ENCODE results near the gene CDYL.
A peak's percentile ranks its signal among the peaks of the same experiment; 100 is the strongest.

CDYL gene

DNA sequence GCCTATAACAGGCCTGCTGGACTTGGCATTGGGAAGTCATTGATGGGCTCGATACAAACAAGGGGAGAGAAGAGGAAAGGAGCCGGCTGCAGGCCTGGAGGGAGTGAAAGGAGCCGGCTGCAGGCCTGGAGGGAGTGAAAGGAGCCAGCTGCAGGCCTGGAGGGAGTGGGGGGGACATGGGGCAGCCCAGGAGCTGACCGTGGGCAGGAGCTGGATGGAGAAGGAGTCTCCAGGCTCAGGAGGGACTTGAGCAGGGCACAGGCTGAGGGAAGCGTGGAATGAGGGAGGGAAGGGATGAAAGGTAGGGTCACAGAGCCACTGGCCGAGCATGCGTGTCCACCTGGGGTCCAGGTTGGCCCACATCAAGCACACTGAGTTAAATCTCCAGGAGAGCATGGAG is 195.6 kb downstream of the CDYL start:
- Mint-ChIP-seq H3K9me3 (peaks cover 7% of the 10 kb centered on the region), H3K27ac (no peak overlapping the region), H3K4me1 (no peaks in the 10 kb centered on the region), H3K36me3 (peaks cover 2% of the 10 kb centered on the region), H3K27me3 (peaks cover 1% of the 10 kb centered on the region), H3K4me3 (no peak overlapping the region)

DNA sequence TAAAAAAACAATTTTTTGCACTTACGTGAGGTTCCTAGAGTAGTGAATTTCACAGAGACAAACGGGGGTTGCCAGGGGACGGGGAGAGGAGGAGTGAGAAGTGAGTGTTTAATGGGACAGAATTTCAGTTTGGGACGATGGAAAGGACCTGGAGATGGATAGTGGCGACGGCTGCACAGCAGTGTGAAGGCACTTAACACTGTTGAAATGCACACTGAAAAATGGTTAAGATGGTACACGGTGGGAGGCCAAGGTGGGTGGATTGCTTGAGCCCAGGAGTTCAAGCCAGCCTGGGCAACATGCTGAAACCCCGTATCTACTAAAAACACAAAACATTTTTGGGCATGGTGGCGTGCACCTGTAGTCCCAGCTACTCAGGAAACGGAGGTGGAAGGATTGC is 196.2 kb downstream of the CDYL start:
- Mint-ChIP-seq H3K36me3 (peaks cover 2% of the 10 kb centered on the region), H3K27ac (no peak overlapping the region), H3K4me3 (no peak overlapping the region), H3K27me3 (peaks cover 5% of the 10 kb centered on the region), H3K9me3 (peaks cover 11% of the 10 kb centered on the region), H3K4me1 (no peaks in the 10 kb centered on the region)

DNA sequence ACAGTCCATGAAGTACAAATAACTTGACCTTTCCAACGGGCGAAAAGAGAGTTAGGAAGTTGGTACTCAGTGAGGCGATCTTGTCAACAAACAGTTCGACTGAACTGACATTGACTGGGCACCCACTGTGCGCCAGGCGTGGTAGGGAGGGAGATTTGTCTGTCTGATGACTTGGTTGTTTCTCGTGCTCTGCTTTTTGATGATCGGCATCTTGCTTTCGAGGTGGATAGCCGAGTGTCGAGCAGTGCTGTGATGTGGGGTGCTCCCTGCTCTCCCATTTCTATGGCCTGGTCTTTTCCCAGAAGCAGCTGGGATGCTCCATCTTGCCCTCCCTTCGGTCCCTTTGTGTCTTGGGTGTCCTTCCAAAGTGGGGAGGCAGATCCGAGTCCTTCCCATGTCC is 197.2 kb downstream of the CDYL start:
- H3K27me3 Mint-ChIP-seq = peaks cover 5% of the 10 kb centered on the region
- H3K4me1 Mint-ChIP-seq = no peaks in the 10 kb centered on the region
- H3K27ac Mint-ChIP-seq = no peak overlapping the region
- H3K4me3 Mint-ChIP-seq = no peak overlapping the region
- peaks cover 11% of the 10 kb centered on the region for H3K9me3 Mint-ChIP-seq
- peaks cover 2% of the 10 kb centered on the region for H3K36me3 Mint-ChIP-seq

DNA sequence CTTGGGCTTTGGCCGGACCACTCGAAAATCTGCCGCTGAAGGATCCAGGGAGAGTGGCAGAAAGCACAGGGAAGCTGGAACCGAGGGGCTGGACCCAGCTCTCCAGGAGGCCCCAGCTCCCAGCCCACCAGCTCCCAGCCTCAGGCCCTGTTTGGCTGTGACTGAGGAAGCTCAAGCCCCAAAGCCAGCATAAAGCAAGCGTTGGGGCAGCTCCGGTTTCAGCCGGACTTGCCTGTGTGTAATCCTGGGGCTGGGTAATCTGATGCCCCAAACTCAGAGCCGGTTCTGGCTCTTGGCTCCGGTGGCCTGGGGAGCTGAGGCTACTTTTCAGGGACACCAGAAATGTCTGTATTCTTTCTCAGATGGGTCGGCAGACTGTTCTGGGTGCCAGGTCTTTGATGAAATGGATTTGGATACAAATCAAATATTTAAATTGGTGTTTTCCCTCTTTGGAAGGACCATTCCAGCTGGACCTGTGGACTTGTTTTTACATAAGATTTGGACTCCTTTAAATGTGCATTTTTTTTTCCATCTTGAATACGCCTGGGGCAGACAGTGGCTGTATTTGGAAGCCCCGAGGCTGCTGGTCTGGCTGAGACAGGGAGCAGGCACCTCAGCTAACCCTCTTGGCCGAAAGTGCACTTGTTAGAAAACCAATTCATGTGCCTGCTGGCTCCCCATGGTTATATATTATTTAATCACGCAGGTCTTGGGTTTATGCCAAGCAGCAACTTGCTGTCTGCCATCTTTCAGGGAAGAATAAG is 198.0 kb downstream of the CDYL start:
- Mint-ChIP-seq H3K36me3 (peaks cover 2% of the 10 kb centered on the region), H3K9me3 (peaks cover 11% of the 10 kb centered on the region), H3K4me3 (no peak overlapping the region), H3K4me1 (no peaks in the 10 kb centered on the region), H3K27me3 (peaks cover 5% of the 10 kb centered on the region), H3K27ac (no peak overlapping the region)

DNA sequence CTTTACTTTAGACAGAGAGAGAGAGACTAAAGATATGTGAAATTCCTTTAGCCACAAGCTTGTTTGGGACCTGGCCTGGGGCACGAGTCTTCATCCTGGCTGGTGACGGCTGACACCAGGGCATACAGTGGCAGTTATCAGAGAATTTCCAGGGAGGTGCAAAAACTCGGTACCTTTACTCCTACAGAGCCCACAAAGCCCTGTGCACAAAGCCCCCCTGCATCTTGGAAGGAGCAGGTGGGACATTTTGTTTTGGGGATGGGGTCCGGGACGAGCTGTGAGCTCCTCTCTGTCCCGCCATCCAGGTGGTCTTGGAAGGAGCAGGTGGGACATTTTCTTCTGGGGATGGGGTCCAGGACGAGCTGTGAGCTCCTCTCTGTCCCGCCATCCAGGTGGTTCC is 198.8 kb downstream of the CDYL start:
- H3K36me3 Mint-ChIP-seq = peaks cover 5% of the 10 kb centered on the region
- no peaks in the 10 kb centered on the region for H3K4me1 Mint-ChIP-seq
- H3K27ac Mint-ChIP-seq = no peak overlapping the region
- peaks cover 5% of the 10 kb centered on the region for H3K27me3 Mint-ChIP-seq
- no peak overlapping the region for H3K4me3 Mint-ChIP-seq
- H3K9me3 Mint-ChIP-seq = peaks cover 15% of the 10 kb centered on the region

DNA sequence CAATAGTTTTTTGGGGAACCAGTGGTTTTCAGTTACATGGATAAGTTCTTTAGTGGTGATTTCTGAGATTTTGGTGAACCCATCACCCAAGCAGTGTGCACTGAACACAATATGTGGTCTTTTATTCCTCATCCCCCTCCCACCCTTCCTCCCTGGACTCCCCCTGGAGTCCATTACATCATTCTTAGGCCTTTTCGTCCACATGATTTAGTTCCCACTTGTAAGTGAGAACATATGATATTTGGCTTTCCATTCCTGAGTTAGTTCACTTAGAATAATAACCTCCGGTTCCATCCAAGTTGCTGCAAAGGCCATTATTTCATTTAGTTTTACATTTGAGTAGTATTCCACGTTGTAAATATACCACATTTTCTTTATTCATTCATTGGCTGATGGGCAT is 199.3 kb downstream of the CDYL start:
- Mint-ChIP-seq H3K27ac (peak overlapping the region; percentile 35), H3K27me3 (peaks cover 5% of the 10 kb centered on the region), H3K4me1 (no peaks in the 10 kb centered on the region), H3K4me3 (no peak overlapping the region), H3K9me3 (peaks cover 15% of the 10 kb centered on the region), H3K36me3 (peaks cover 5% of the 10 kb centered on the region)

DNA sequence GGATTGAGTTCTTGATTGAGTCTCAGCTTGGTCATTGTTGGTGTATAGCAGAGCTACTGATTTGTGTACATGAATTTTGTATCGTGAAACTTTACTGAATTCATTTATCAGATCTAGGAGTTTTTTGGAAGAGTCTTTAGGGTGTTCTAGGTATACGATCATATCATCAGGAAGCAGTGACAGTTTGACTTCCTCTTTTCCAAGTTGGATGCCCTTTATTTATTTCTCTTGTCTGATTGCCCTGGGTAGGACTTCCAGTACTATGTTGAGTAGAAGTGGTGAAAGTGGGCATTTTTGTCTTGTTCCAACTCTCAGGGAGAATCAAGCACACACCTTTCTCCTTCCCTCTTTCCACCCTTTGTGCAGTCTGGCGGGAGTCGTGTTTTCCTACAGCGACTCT is 201.3 kb downstream of the CDYL start:
- no peaks in the 10 kb centered on the region for H3K4me1 Mint-ChIP-seq
- H3K27me3 Mint-ChIP-seq = peaks cover 5% of the 10 kb centered on the region
- H3K4me3 Mint-ChIP-seq = no peak overlapping the region
- peaks cover 5% of the 10 kb centered on the region for H3K36me3 Mint-ChIP-seq
- no peak overlapping the region for H3K27ac Mint-ChIP-seq
- peaks cover 15% of the 10 kb centered on the region for H3K9me3 Mint-ChIP-seq

DNA sequence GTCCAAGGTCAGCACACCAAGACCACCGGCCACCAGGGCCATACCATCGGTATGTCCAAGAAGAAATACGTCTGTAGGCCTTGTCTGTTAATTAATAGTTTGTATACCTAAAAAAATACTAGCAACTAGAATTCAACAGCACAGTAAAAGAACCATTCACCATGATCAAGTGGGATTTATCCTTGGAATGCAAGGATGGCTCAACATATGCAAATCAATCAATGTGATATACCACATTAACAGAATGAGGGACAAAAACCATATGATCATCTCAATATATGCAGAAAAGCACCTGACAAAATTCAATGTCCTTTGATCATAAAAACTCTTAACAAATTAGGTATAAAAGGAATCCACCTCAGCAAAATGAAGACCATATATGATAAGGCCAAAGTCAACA is 203.2 kb downstream of the CDYL start:
- Mint-ChIP-seq H3K36me3 (peaks cover 5% of the 10 kb centered on the region), H3K4me1 (no peaks in the 10 kb centered on the region), H3K9me3 (peaks cover 15% of the 10 kb centered on the region)

DNA sequence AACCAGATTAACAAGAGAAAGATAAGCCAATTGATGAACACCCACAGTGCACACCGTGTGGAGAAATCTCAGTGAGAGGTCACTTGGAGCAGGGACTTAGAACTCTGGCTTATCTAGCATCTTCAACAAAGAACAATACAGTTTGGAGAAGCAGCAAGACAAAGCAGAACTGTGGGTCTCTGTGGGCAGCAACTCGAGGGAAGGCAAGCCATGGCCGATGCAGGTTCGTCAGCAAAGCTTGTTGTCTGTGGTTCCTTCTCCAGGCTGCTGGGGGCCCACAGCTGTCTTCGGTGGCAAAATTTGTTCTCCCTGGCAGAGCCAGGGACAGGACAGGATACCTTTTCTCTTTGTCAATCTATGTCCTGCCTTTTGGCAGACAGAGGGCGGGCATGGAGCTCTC is 205.6 kb downstream of the CDYL start:
- Mint-ChIP-seq H3K4me1 (no peaks in the 10 kb centered on the region), H3K4me3 (no peak overlapping the region), H3K27me3 (peaks cover 4% of the 10 kb centered on the region), H3K9me3 (peaks cover 9% of the 10 kb centered on the region), H3K27ac (no peak overlapping the region), H3K36me3 (peaks cover 6% of the 10 kb centered on the region)

More for the DNA sequence above, 203.2 kb downstream of the CDYL start:
- Mint-ChIP-seq H3K4me3 (no peak overlapping the region), H3K27ac (no peak overlapping the region), H3K27me3 (peaks cover 5% of the 10 kb centered on the region)

DNA sequence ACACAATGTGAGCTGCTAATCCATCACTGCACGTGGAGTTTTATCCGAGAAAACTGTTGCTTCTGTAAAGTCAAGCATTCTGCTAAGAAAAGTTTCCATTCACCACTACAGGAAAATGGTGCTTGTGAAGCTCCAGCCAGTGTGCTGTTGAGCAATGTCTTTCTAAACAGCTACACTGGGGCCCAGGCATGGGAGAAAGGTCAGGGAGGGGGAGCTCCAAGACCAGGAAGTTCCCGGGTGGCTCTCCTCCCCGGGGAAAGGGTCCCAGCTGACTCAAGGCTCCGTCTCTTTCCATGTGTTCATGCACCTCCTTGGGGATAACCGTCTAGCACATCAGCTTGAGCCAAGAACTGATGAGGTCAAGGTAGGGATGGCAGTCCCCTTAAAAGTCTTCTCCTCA is 207.1 kb downstream of the CDYL start:
- Mint-ChIP-seq H3K27me3 (no peaks in the 10 kb centered on the region), H3K9me3 (peaks cover 5% of the 10 kb centered on the region), H3K36me3 (peaks cover 6% of the 10 kb centered on the region), H3K27ac (no peak overlapping the region), H3K4me3 (no peak overlapping the region), H3K4me1 (no peaks in the 10 kb centered on the region)

DNA sequence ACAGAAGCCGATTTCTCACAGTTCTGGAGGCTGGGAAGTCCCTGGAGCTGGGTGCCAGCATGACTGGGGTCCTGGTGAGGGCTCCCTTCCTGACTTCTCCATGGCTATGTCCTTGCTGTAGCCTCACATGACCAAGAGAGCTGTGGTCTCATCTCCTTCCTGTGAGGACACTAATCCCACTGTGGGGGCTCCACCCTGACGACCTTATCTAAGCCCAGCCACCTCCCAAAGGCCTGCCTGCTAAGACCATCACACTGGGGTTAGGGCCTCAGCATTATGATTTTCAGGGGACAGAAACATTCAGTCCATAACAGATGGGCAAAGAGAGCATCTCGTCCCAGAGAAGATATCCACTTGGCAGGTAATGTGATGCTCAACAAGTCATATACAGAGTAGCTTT is 210.8 kb downstream of the CDYL start:
- Mint-ChIP-seq H3K27ac (no peak overlapping the region), H3K27me3 (no peaks in the 10 kb centered on the region), H3K4me1 (no peaks in the 10 kb centered on the region), H3K36me3 (peaks cover 20% of the 10 kb centered on the region), H3K4me3 (no peak overlapping the region), H3K9me3 (no peaks in the 10 kb centered on the region)

DNA sequence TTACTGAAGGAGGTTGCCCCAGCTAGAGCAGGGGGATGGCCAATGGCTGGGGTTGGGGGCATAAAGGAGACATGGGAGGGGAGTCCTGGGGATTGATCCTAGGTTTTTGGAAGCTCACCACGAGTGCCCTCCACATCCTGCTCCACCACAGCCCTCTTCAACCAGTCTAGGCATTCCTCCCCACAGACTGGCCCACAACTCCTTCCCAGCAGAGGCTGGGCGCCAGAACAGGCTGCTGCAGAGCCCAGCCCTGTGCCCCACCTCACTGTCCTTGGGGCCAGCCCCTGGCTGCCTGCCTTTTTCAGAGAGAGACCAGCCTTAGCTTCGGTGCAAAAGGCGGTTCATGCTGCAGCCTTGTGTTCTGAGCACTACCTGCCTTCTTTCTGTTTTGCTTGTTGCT is 211.2 kb downstream of the CDYL start:
- Mint-ChIP-seq H3K9me3 (no peaks in the 10 kb centered on the region), H3K27me3 (no peaks in the 10 kb centered on the region), H3K4me3 (no peak overlapping the region), H3K4me1 (no peaks in the 10 kb centered on the region), H3K36me3 (peaks cover 21% of the 10 kb centered on the region), H3K27ac (no peak overlapping the region)

DNA sequence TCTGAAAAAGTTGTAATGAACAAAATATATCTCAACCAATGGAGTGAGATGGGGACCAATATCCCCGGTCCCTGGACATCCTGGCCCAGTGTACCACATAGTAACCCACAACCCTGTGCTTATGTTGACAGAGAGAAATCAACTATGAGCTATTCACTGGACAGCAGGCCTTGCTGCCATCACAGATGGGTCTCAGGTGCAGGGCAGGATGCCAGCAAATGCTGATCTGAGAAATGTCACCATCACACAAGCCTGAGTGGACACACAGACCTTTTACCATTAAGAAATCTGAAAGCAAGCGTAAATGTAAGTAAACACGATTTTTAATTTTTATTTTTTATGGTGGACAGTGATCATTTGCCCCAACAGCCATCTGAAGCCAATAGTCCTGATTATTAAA is 218.5 kb downstream of the CDYL start:
- Mint-ChIP-seq H3K4me3 (no peak overlapping the region), H3K36me3 (peaks cover 44% of the 10 kb centered on the region), H3K27ac (no peak overlapping the region), H3K27me3 (no peaks in the 10 kb centered on the region), H3K4me1 (no peaks in the 10 kb centered on the region), H3K9me3 (no peaks in the 10 kb centered on the region)

DNA sequence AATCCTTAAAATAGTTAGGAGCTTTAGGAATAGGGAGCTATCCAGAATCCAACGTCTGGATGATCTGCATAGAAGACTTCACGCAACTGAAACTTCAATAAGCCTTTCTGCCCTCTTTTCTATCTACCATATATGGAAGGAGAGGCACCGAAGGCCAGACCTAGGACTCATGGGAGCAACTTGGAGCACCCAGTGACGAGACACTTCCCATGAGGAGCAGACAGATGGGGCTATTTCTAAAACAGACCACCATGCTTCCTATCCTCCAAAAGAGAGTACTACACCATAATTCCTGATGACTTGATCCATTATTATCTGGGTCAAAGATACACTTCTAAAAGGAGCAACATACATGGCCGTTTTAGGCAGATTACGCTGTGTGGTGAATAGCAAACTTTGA is 221.7 kb downstream of the CDYL start:
- no peak overlapping the region for H3K27ac Mint-ChIP-seq
- H3K4me1 Mint-ChIP-seq = peaks cover 4% of the 10 kb centered on the region
- no peak overlapping the region for H3K4me3 Mint-ChIP-seq
- no peaks in the 10 kb centered on the region for H3K9me3 Mint-ChIP-seq
- H3K36me3 Mint-ChIP-seq = peaks cover 31% of the 10 kb centered on the region
- no peaks in the 10 kb centered on the region for H3K27me3 Mint-ChIP-seq

DNA sequence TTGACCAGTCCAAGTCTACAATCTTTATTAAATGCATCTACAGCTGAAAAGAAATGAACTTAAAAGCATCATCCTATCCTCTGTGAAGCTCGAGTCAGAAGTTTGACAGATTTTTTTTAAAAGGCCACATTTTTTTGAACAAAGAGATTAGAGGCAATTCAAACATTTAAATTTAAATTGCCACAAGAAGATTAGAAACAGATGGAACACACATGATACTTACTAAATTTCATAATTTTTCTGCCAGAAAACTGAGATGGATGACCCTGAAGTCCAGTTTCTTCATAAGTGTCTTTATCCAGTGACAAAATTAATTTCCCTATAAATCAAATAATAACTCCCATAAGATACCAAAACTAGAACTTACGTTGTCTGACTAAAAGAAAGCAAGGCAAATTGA is 223.4 kb downstream of the CDYL start:
- H3K27ac Mint-ChIP-seq = no peak overlapping the region
- H3K4me1 Mint-ChIP-seq = peaks cover 14% of the 10 kb centered on the region
- H3K27me3 Mint-ChIP-seq = no peaks in the 10 kb centered on the region
- no peak overlapping the region for H3K4me3 Mint-ChIP-seq
- H3K36me3 Mint-ChIP-seq = peaks cover 27% of the 10 kb centered on the region
- H3K9me3 Mint-ChIP-seq = no peaks in the 10 kb centered on the region

DNA sequence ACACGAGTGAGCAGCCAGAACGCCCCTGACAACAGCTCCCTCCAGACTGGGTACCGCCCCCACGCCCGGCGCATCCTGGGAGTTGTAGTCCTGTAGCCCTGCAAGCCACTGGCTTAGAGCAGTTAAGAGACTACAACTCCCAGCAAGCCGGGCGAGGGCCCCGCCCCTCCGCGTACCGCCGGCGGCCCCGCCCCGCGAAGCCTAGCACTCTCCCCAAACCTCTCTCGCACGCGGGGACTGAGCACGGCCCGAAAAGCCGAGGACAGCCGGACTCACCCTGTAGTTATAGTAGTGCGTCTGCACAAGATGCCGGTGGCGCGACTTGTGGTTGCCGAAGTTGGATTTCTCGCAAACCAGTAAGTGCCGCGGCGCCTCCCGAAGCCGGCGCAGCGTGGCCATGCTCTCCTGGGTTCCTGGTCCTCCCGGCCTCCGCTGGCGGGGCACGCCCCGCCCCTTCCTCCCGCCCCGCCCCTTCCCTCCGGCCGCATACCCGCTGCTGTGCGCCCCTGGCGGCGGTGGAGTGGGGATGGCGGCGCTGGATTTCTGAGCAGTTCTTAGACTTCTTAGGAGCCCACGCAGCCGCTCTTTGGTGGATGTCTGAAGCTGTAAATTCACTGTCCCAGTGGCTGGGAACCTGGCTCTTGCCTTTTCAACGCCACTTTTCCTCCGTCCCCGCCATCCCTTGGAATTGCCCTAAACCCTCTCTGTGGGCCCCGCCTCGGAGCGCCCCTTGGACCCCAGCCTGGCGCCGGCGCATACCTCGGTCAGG is 227.6 kb downstream of the CDYL start, which contains the start of gene RPP40:
RPP40 (minus strand) TSS at position 434 of the 769 bp plus-strand sequence; CDS start at position 399, 35 bp downstream.
- Mint-ChIP-seq H3K4me1 (peaks cover 16% of the 10 kb centered on the region), H3K9me3 (no peaks in the 10 kb centered on the region), H3K4me3 (peak within 1 kb of the TSS; percentile 94), H3K36me3 (peaks cover 9% of the 10 kb centered on the region), H3K27ac (peak within 1 kb of the TSS; percentile 99), H3K27me3 (no peaks in the 10 kb centered on the region)

Measured in activated naive CD4-positive, alpha-beta T cell treated with anti-CD3 and anti-CD28 coated beads, Interleukin-2, amount 50 U/mL, for 24 hours (primary cell).